ENCODE results near the gene KIF5A. TPM values are rescaled to one million over a fixed set of nuclear protein-coding genes. Genes with fewer than 3 reads are reported as not detected.
"Not testable (repeated sequence)": the region's sequence is repeated elsewhere in the genome, so short reads cannot be mapped to it uniquely, and the experiment has no call there.

The KIF5A gene
- total RNA-seq, 1 donor from 2014 or later: 0.43 TPM

DNA sequence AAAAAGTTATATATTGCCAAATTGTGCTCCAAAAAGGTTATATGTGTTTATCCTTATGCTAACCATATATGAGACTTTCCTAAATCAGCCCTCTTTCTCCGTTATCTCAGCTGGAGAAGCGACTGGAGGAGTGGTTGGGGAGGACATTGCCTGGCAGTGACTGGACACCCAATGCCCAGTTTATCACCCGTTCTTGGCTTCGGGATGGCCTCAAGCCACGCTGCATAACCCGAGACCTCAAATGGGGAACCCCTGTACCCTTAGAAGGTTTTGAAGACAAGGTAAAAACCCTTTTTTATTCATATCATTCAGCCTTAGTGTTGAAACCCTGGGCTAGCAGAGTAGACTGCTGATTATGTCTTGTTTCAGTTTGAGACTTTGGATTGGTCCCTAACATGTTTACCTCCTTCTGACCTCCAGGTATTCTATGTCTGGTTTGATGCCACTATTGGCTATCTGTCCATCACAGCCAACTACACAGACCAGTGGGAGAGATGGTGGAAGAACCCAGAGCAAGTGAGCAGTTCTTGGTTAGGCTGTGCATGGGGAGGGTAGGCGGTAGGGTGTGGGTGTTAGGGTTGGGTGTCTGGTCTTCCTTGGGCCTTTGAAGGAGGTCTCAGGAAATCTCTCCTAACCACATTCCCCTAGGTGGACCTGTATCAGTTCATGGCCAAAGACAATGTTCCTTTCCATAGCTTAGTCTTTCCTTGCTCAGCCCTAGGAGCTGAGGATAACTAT, 38.1 kb upstream of the KIF5A start:
- Mint-ChIP-seq H3K27ac (ENCODE audit: unreplicated experiment) (peak overlapping the region; percentile 11), H3K4me3 (ENCODE audit: unreplicated experiment) (no peak overlapping the region), H3K9me3 (ENCODE audit: unreplicated experiment) (no peaks in the 10 kb centered on the region), H3K27me3 (ENCODE audit: unreplicated experiment) (no peaks in the 10 kb centered on the region), H3K4me1 (ENCODE audit: unreplicated experiment) (peaks cover 13% of the 10 kb centered on the region), H3K36me3 (ENCODE audit: unreplicated experiment) (peaks cover 49% of the 10 kb centered on the region)
- TF ChIP-seq, protein P1, sequence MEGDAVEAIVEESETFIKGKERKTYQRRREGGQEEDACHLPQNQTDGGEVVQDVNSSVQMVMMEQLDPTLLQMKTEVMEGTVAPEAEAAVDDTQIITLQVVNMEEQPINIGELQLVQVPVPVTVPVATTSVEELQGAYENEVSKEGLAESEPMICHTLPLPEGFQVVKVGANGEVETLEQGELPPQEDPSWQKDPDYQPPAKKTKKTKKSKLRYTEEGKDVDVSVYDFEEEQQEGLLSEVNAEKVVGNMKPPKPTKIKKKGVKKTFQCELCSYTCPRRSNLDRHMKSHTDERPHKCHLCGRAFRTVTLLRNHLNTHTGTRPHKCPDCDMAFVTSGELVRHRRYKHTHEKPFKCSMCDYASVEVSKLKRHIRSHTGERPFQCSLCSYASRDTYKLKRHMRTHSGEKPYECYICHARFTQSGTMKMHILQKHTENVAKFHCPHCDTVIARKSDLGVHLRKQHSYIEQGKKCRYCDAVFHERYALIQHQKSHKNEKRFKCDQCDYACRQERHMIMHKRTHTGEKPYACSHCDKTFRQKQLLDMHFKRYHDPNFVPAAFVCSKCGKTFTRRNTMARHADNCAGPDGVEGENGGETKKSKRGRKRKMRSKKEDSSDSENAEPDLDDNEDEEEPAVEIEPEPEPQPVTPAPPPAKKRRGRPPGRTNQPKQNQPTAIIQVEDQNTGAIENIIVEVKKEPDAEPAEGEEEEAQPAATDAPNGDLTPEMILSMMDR (IDR thresholded peaks at IDR 0.05): no peak
- no peak for DNase-seq (ENCODE audit: extremely low spot score, unreplicated experiment)

DNA sequence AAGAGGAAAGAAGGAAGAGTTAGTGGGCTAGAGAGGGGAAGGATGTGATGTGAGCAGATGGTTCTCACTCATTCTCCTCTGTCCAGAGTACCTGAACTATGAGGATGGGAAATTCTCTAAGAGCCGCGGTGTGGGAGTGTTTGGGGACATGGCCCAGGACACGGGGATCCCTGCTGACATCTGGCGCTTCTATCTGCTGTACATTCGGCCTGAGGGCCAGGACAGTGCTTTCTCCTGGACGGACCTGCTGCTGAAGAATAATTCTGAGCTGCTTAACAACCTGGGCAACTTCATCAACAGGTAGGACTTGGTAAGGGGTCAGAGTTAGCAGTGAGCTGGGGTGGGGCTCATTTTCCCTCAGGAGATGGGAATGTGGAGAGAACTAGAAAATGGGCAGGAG, 37.2 kb upstream of the KIF5A start:
- no peak for DNase-seq (ENCODE audit: extremely low spot score, unreplicated experiment)
- Mint-ChIP-seq H3K27me3 (ENCODE audit: unreplicated experiment) (no peaks in the 10 kb centered on the region), H3K36me3 (ENCODE audit: unreplicated experiment) (peaks cover 57% of the 10 kb centered on the region), H3K9me3 (ENCODE audit: unreplicated experiment) (no peaks in the 10 kb centered on the region), H3K4me3 (ENCODE audit: unreplicated experiment) (no peak overlapping the region), H3K27ac (ENCODE audit: unreplicated experiment) (peak overlapping the region; percentile 45), H3K4me1 (ENCODE audit: unreplicated experiment) (peaks cover 22% of the 10 kb centered on the region)
- TF ChIP-seq, protein P1 (IDR thresholded peaks at IDR 0.05): no peak

DNA sequence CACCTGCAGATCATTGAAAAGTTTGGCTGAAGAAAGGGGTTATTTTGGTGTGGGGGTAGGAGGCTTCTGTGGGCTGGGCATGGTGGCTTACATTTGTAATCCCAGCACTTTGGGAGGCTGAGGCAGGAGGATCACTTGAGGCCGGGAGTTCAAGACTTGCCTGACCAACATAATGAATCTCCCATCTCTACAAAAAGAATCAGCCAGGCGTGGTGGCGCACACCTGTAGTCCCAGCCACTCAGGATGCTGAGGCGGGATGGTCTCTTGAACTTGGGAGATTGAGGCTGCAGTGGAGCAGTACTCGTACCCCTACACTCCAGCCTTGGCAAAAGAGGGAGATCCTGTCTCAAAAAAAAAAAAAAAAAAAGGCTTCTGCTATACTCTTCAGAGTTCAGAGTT, 36.6 kb upstream of the KIF5A start:
- Mint-ChIP-seq H3K36me3 (ENCODE audit: unreplicated experiment) (peaks cover 59% of the 10 kb centered on the region), H3K27me3 (ENCODE audit: unreplicated experiment) (no peaks in the 10 kb centered on the region), H3K9me3 (ENCODE audit: unreplicated experiment) (no peaks in the 10 kb centered on the region), H3K4me3 (ENCODE audit: unreplicated experiment) (no peak overlapping the region), H3K27ac (ENCODE audit: unreplicated experiment) (peak overlapping the region; percentile 1), H3K4me1 (ENCODE audit: unreplicated experiment) (peaks cover 28% of the 10 kb centered on the region)
- no peak for DNase-seq (ENCODE audit: extremely low spot score, unreplicated experiment)
- TF ChIP-seq, protein P1 (IDR thresholded peaks at IDR 0.05): no peak

DNA sequence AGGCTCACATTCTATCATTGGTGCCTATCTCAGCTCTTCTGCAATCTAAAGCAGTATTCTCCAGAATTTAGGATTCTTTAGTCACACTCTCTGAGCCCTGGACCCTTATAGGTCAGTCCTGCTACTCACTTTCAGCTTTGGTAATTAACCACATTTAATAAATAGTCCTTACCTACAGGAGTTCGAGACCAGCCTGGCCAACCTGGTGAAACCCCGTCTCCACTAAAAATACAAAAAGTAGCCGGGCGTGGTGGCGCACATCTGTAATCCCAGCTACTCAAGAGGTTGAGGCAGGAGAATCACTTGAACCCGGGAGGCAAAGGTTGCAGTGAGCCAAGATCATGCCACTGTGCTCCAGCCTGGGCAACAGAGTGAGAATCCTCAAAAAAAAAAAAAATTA, 36.2 kb upstream of the KIF5A start:
- not testable (repeated sequence) for DNase-seq (ENCODE audit: extremely low spot score, unreplicated experiment); H3K4me3 Mint-ChIP-seq (ENCODE audit: unreplicated experiment); H3K9me3 Mint-ChIP-seq (ENCODE audit: unreplicated experiment); H3K27me3 Mint-ChIP-seq (ENCODE audit: unreplicated experiment)
- peak overlapping the region; percentile 1 for H3K27ac Mint-ChIP-seq (ENCODE audit: unreplicated experiment)
- peaks cover 32% of the 10 kb centered on the region for H3K4me1 Mint-ChIP-seq (ENCODE audit: unreplicated experiment)
- H3K36me3 Mint-ChIP-seq (ENCODE audit: unreplicated experiment): peaks cover 62% of the 10 kb centered on the region

DNA sequence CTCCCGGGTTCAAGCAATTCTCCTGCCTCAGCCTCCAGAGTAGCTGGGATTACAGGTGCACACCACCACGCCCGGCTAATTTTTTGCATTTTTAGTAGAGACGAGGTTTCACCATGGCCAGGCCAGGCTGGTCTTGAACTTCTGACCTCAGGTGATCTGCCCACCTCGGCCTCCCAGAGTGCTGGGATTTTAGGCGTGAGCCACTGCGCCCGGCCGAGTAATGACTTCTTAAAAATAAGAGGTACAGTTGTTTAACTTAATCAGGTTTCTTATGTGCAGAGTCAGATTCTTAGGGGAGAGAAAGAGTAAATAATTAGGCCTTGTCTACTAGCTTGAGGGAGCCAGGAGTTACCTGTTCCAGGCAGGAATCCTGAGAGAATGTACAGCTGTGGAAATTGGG, 35.6 kb upstream of the KIF5A start:
- not testable (repeated sequence) for H3K27me3 Mint-ChIP-seq (ENCODE audit: unreplicated experiment); H3K4me3 Mint-ChIP-seq (ENCODE audit: unreplicated experiment); H3K27ac Mint-ChIP-seq (ENCODE audit: unreplicated experiment); H3K9me3 Mint-ChIP-seq (ENCODE audit: unreplicated experiment); DNase-seq (ENCODE audit: extremely low spot score, unreplicated experiment)
- peaks cover 37% of the 10 kb centered on the region for H3K4me1 Mint-ChIP-seq (ENCODE audit: unreplicated experiment)
- peaks cover 62% of the 10 kb centered on the region for H3K36me3 Mint-ChIP-seq (ENCODE audit: unreplicated experiment)

DNA sequence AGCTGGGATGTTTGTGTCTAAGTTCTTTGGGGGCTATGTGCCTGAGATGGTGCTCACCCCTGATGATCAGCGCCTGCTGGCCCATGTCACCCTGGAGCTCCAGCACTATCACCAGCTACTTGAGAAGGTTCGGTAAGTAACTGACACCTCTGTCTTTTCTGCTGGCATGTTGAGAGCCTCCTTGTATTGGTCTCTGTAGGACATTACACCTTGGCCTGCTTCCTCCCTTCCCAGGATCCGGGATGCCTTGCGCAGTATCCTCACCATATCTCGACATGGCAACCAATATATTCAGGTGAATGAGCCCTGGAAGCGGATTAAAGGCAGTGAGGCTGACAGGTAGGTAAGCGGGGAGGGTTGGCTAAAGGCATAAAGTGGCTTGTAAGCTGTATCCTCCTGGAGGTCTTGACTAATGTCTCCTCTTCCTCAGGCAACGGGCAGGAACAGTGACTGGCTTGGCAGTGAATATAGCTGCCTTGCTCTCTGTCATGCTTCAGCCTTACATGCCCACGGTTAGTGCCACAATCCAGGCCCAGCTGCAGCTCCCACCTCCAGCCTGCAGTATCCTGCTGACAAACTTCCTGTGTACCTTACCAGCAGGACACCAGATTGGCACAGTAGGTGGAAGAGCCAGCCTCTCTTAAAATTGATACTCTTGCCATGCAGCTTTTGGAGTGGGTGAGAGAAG, 35.0 kb upstream of the KIF5A start:
- Mint-ChIP-seq H3K36me3 (ENCODE audit: unreplicated experiment) (peaks cover 60% of the 10 kb centered on the region), H3K4me3 (ENCODE audit: unreplicated experiment) (no peak overlapping the region), H3K4me1 (ENCODE audit: unreplicated experiment) (peaks cover 39% of the 10 kb centered on the region), H3K27ac (ENCODE audit: unreplicated experiment) (peak overlapping the region; percentile 7), H3K27me3 (ENCODE audit: unreplicated experiment) (no peaks in the 10 kb centered on the region), H3K9me3 (ENCODE audit: unreplicated experiment) (no peaks in the 10 kb centered on the region)
- DNase-seq (ENCODE audit: extremely low spot score, unreplicated experiment): no peak
- TF ChIP-seq, protein P1 (IDR thresholded peaks at IDR 0.05): no peak

Data from osteocyte (in vitro differentiated cells).